Natural killer cell (primary cell): ENCODE results near the gene KCNF1. TPM values are rescaled to one million over a fixed set of nuclear protein-coding genes. Genes with fewer than 3 reads are reported as not detected.

Experiments used
- ATAC-seq, 3 donors: fragments of 150-1000 bp in 2 of 3; fragments of 200-7000 bp in 1 of 3; cut with Tn5 transposase; 1 replicate in 1 of 3; 2 replicates in 2 of 3; pipeline ENCODE4 v1.10.0; 2021; ENCODE audit warnings: mild to moderate bottlenecking in 2 of 3, moderate library complexity in 2 of 3
- DNase-seq, 2 donors: peaks; one replicate each; pipeline versions ENCODE4 v3.0.0 to v3.0.0-alpha.2; 2013 to 2021; ENCODE audit warnings: mixed read lengths in 1 of 2
- H3K27ac ChIP-seq: one replicate; pipeline ENCODE4 v1.5.1; 2013; ENCODE audit warnings: mild to moderate bottlenecking, low read length
- H3K27me3 ChIP-seq: one replicate; pipeline ENCODE4 v1.6.1; 2013; ENCODE audit warnings: low read length; ENCODE audit not compliant: control insufficient read depth, insufficient read depth
- H3K36me3 ChIP-seq: one replicate; pipeline ENCODE4 v1.6.1; 2013; ENCODE audit warnings: low read length; ENCODE audit not compliant: control insufficient read depth, insufficient read depth
- H3K4me1 ChIP-seq: one replicate; pipeline ENCODE4 v1.6.1; 2013; ENCODE audit warnings: low read length; ENCODE audit not compliant: control insufficient read depth, insufficient read depth
- H3K4me3 ChIP-seq: one replicate; pipeline ENCODE4 v1.5.1; 2013; ENCODE audit warnings: low read length
- H3K9me3 ChIP-seq: one replicate; pipeline ENCODE4 v1.6.1; 2013; ENCODE audit warnings: low read length; ENCODE audit not compliant: control insufficient read depth, insufficient read depth
- H3K27ac Mint-ChIP-seq, 2 donors: one replicate each; pipeline ENCODE4 v1.8.0; 2022; ENCODE audit warnings: mild to moderate bottlenecking in 2 of 2, mixed read lengths in 2 of 2, moderate library complexity in 1 of 2
- H3K27me3 Mint-ChIP-seq, 2 donors: one replicate each; pipeline ENCODE4 v1.8.0; 2022; ENCODE audit warnings: low read depth in 2 of 2, mixed read lengths in 2 of 2
- H3K36me3 Mint-ChIP-seq: one replicate; pipeline ENCODE4 v1.8.0; 2022; ENCODE audit warnings: mixed read lengths
- H3K4me1 Mint-ChIP-seq, 2 donors: one replicate each; pipeline ENCODE4 v1.8.0; 2022; ENCODE audit warnings: mixed read lengths in 2 of 2
- H3K4me3 Mint-ChIP-seq: one replicate; pipeline ENCODE4 v1.8.0; 2022; ENCODE audit warnings: mild to moderate bottlenecking, moderate library complexity, mixed read lengths
- H3K9me3 Mint-ChIP-seq, 2 donors: one replicate each; pipeline ENCODE4 v1.8.0; 2022; ENCODE audit warnings: mixed read lengths in 2 of 2
- CTCF ChIP-seq: fragments of 200-600 bp; IDR thresholded peaks from one replicate; pipeline ENCODE4 v1.8.0; 2022; ENCODE audit warnings: antibody characterized with exemption
- WGBS: methylation state at CpG from one replicate; pipeline ENCODE4 v1.1.7; 2013; ENCODE audit warnings: missing lambda C conversion rate; ENCODE audit not compliant: insufficient coverage; 5-methylcytosine and 5-hydroxymethylcytosine counted together
- intact Hi-C: fragments of 100-400 bp; cut with micrococcal nuclease; formaldehyde crosslinking; loops from one replicate; pipeline ENCODE4 v1.14.2; 2022
- total RNA-seq, 4 donors: library from RNA; stranded (reverse); fragments of 120-200 nt in 1 of 4; gene quantifications; one replicate each; pipeline versions ENCODE4 v1.2.3 to v1.2.4, GENCODE V29; 2013 to 2022

KCNF1 gene
- total RNA-seq, 3 donors from 2014 or later (not counting 1 experiment from before 2014, with no cell fraction given), result not detected

GRCh38 chr2:10923008-10923375 is 11.3 kb downstream of the KCNF1 start:
- H3K4me1 Mint-ChIP-seq, result no peaks in the 10 kb centered on the region
- H3K4me3 ChIP-seq, result no peak overlapping the region
- no peaks in the 10 kb centered on the region for H3K36me3 Mint-ChIP-seq
- no peaks in the 10 kb centered on the region for H3K4me1 ChIP-seq
- TF ChIP-seq CTCF, result no peak
- intact Hi-C loops, result no loop called here
- H3K27ac Mint-ChIP-seq, result no peak overlapping the region
- H3K36me3 ChIP-seq, result no peaks in the 10 kb centered on the region
- H3K9me3 Mint-ChIP-seq, result no peaks in the 10 kb centered on the region
- H3K27me3 Mint-ChIP-seq, result peaks cover 3 to 7% of the 10 kb centered on the region in 2 donors
- H3K27me3 ChIP-seq, result no peaks in the 10 kb centered on the region
- DNase-seq, result no peak
- H3K27ac ChIP-seq, result no peak overlapping the region
- H3K9me3 ChIP-seq, result no peaks in the 10 kb centered on the region
- WGBS, result 79% methylated on average over 7 of the region's 7 CpGs
- no peak overlapping the region for H3K4me3 Mint-ChIP-seq
- no peak for ATAC-seq

GRCh38 chr2:10923965-10924364 is 12.2 kb downstream of the KCNF1 start:
- Histone ChIP-seq H3K36me3 (no peaks in the 10 kb centered on the region), H3K9me3 (no peaks in the 10 kb centered on the region), H3K27ac (no peak overlapping the region), H3K4me3 (no peak overlapping the region), H3K27me3 (no peaks in the 10 kb centered on the region), H3K4me1 (no peaks in the 10 kb centered on the region)
- TF ChIP-seq CTCF, result no peak
- Mint-ChIP-seq H3K4me3 (no peak overlapping the region), H3K4me1 (no peaks in the 10 kb centered on the region), H3K27me3 (peaks cover 7 to 14% of the 10 kb centered on the region in 2 donors), H3K36me3 (no peaks in the 10 kb centered on the region), H3K27ac (no peak overlapping the region), H3K9me3 (no peaks in the 10 kb centered on the region)
- 91% methylated on average over 6 of the region's 6 CpGs for WGBS
- ATAC-seq (no peak), DNase-seq (no peak)
- intact Hi-C loops, result no loop called here

- no peaks in the 10 kb centered on the region for H3K4me1 ChIP-seq
- no peaks in the 10 kb centered on the region for H3K36me3 ChIP-seq
- no peak overlapping the region for H3K4me3 ChIP-seq
- H3K4me3 Mint-ChIP-seq, result no peak overlapping the region
- peaks cover 9 to 18% of the 10 kb centered on the region in 2 donors for H3K27me3 Mint-ChIP-seq
- DNase-seq, result no peak
- H3K36me3 Mint-ChIP-seq, result no peaks in the 10 kb centered on the region
- no peak for TF ChIP-seq CTCF
- H3K27ac Mint-ChIP-seq, result no peak overlapping the region
- H3K9me3 ChIP-seq, result no peaks in the 10 kb centered on the region
- WGBS, result 98% methylated on average over 5 of the region's 5 CpGs
- no peak overlapping the region for H3K27ac ChIP-seq
- no peaks in the 10 kb centered on the region for H3K27me3 ChIP-seq
- intact Hi-C loops, result no loop called here
- no peaks in the 10 kb centered on the region for H3K9me3 Mint-ChIP-seq
- ATAC-seq, result no peak
- H3K4me1 Mint-ChIP-seq, result no peaks in the 10 kb centered on the region
Observed at GRCh38 chr2:10924441-10924840, 12.7 kb downstream of the KCNF1 start.

- Mint-ChIP-seq H3K27me3 (peaks cover 9 to 22% of the 10 kb centered on the region in 2 donors), H3K36me3 (no peaks in the 10 kb centered on the region), H3K4me1 (no peaks in the 10 kb centered on the region), H3K9me3 (no peaks in the 10 kb centered on the region), H3K27ac (no peak overlapping the region), H3K4me3 (no peak overlapping the region)
- no peaks in the 10 kb centered on the region for H3K4me1 ChIP-seq
- ATAC-seq (no peak), DNase-seq (no peak)
- TF ChIP-seq CTCF, result no peak
- 72% methylated on average over 5 of the region's 5 CpGs for WGBS
- no peaks in the 10 kb centered on the region for H3K9me3 ChIP-seq
- no peaks in the 10 kb centered on the region for H3K36me3 ChIP-seq
- intact Hi-C loops, result no loop called here
- H3K4me3 ChIP-seq, result no peak overlapping the region
- H3K27me3 ChIP-seq, result no peaks in the 10 kb centered on the region
- no peak overlapping the region for H3K27ac ChIP-seq
Observed at GRCh38 chr2:10924859-10925258, 13.1 kb downstream of the KCNF1 start.
